DND-41 (cell line): ENCODE measurements around the gene XRCC6.

Experiments used
- ATAC-seq: fragments of 200-7000 bp; cut with Tn5 transposase; 3 replicates; pipeline ENCODE4 v1.9.1; 2021; ENCODE audit warnings: low read depth; ENCODE audit not compliant: insufficient read depth
- DNase-seq: peaks from one replicate; pipeline ENCODE4 v3.0.0-alpha.2; 2020
- H2AFZ ChIP-seq: 2 replicates; pipeline ENCODE4 v1.6.0; 2012; ENCODE audit warnings: low read depth, low read length
- H3K27ac ChIP-seq: 2 replicates; pipeline ENCODE4 v1.5.1; 2012; ENCODE audit warnings: low read length, inconsistent platforms
- H3K27me3 ChIP-seq: fragments of 200-600 bp; sonication (generic); 2 replicates; pipeline ENCODE4 v1.6.0; 2012; ENCODE audit warnings: low read length, mild to moderate bottlenecking, inconsistent platforms; ENCODE audit not compliant: insufficient read depth, poor library complexity
- H3K36me3 ChIP-seq: 2 replicates; pipeline ENCODE4 v1.5.1; 2012; ENCODE audit warnings: low read length, inconsistent platforms; ENCODE audit not compliant: insufficient read depth
- H3K4me1 ChIP-seq: 2 replicates; pipeline ENCODE4 v1.5.1; 2012; ENCODE audit warnings: mild to moderate bottlenecking, low read length; ENCODE audit not compliant: insufficient read depth
- H3K4me2 ChIP-seq: 2 replicates; pipeline ENCODE4 v1.6.0; 2012; ENCODE audit warnings: mild to moderate bottlenecking, moderate library complexity, low read length, inconsistent platforms; ENCODE audit not compliant: insufficient read depth
- H3K4me3 ChIP-seq, 2 experiments: fragments of 200-600 bp in 1 of 2; shearing (Covaris generic) in 1 of 2; 2 replicates each; pipeline ENCODE4 v1.5.1; 2012 to 2016; ENCODE audit warnings: inconsistent platforms in 2 of 2, low read length in 2 of 2, mild to moderate bottlenecking in 2 of 2, low read depth in 1 of 2, moderate library complexity in 1 of 2
- H3K79me2 ChIP-seq: 2 replicates; pipeline ENCODE4 v1.6.0; 2012; ENCODE audit warnings: low read length, inconsistent platforms; ENCODE audit not compliant: insufficient read depth
- H3K9ac ChIP-seq: 2 replicates; pipeline ENCODE4 v1.6.0; 2012; ENCODE audit warnings: low read depth, mild to moderate bottlenecking, inconsistent platforms, low read length, moderate library complexity
- H3K9me3 ChIP-seq: 2 replicates; pipeline ENCODE4 v1.5.1; 2012; ENCODE audit warnings: low read length, moderate library complexity, mild to moderate bottlenecking, inconsistent platforms; ENCODE audit not compliant: insufficient read depth, severe bottlenecking
- H4K20me1 ChIP-seq: 2 replicates; pipeline ENCODE4 v1.6.0; 2012; ENCODE audit warnings: low read length; ENCODE audit not compliant: insufficient read depth
- EZH2 ChIP-seq: IDR thresholded peaks from 3 replicates; pipeline ENCODE4 v1.6.1; 2012; ENCODE audit warnings: borderline replicate concordance, low read depth, mild to moderate bottlenecking, moderate library complexity, low read length, inconsistent platforms; ENCODE audit not compliant: severe bottlenecking
- TF ChIP-seq, protein P1 (sequence below): IDR thresholded peaks from 2 replicates; pipeline ENCODE4 v1.5.1; 2012; ENCODE audit warnings: borderline replicate concordance, low read length, moderate library complexity, mild to moderate bottlenecking; ENCODE audit not compliant: poor library complexity, severe bottlenecking; ENCODE audit errors: extremely low read depth

XRCC6 gene

DNA sequence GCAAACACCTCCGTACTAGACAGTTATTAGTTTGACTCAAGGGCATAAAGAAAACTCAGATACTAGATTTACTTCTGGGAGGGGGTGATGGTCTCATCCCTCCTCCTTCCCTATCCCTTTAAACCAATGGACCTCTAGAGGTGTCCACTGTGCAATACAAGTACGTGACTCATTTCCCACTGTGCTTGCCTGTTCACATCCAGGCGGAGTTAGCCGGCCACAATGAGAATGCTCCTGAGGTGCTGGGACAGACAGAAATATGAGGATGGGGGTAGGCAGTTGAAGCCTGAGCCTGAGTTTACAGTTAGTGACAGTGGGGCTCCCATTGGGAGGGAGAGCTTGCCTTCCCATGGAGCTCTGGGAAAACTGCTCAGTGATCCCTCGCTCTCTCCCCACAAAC, 23.0 kb upstream of the XRCC6 start:
- no peaks in the 10 kb centered on the region for H3K79me2 ChIP-seq
- H2AFZ ChIP-seq: no peak overlapping the region
- no peak overlapping the region for H3K27ac ChIP-seq
- DNase-seq: no peak
- H3K36me3 ChIP-seq: peaks cover 16% of the 10 kb centered on the region
- H3K4me3 ChIP-seq: no peak overlapping the region
- H3K4me1 ChIP-seq: no peaks in the 10 kb centered on the region
- peaks cover 30% of the 10 kb centered on the region for H4K20me1 ChIP-seq
- no peak overlapping the region for H3K4me2 ChIP-seq
- TF ChIP-seq, protein P1, sequence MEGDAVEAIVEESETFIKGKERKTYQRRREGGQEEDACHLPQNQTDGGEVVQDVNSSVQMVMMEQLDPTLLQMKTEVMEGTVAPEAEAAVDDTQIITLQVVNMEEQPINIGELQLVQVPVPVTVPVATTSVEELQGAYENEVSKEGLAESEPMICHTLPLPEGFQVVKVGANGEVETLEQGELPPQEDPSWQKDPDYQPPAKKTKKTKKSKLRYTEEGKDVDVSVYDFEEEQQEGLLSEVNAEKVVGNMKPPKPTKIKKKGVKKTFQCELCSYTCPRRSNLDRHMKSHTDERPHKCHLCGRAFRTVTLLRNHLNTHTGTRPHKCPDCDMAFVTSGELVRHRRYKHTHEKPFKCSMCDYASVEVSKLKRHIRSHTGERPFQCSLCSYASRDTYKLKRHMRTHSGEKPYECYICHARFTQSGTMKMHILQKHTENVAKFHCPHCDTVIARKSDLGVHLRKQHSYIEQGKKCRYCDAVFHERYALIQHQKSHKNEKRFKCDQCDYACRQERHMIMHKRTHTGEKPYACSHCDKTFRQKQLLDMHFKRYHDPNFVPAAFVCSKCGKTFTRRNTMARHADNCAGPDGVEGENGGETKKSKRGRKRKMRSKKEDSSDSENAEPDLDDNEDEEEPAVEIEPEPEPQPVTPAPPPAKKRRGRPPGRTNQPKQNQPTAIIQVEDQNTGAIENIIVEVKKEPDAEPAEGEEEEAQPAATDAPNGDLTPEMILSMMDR: no peak
- TF ChIP-seq EZH2: no peak
- H3K9me3 ChIP-seq: no peaks in the 10 kb centered on the region
- H3K27me3 ChIP-seq: no peaks in the 10 kb centered on the region
- no peak for ATAC-seq
- no peak overlapping the region for H3K9ac ChIP-seq

- H2AFZ ChIP-seq: no peak overlapping the region
- no peak for DNase-seq
- no peaks in the 10 kb centered on the region for H3K9me3 ChIP-seq
- no peaks in the 10 kb centered on the region for H3K79me2 ChIP-seq
- no peak overlapping the region for H3K9ac ChIP-seq
- H3K4me2 ChIP-seq: no peak overlapping the region
- H3K27me3 ChIP-seq: no peaks in the 10 kb centered on the region
- no peak overlapping the region for H3K27ac ChIP-seq
- H3K4me3 ChIP-seq: no peak overlapping the region
- peaks cover 18% of the 10 kb centered on the region for H3K36me3 ChIP-seq
- H3K4me1 ChIP-seq: no peaks in the 10 kb centered on the region
- TF ChIP-seq, protein P1: no peak
- no peak for TF ChIP-seq EZH2
- ATAC-seq: no peak
- H4K20me1 ChIP-seq: peaks cover 36% of the 10 kb centered on the region
These were observed 22.0 kb upstream of the XRCC6 start for GRCh38 chr22:41598891-41599635.

- H3K4me3 ChIP-seq: no peak overlapping the region
- no peak for DNase-seq
- no peak for ATAC-seq
- no peaks in the 10 kb centered on the region for H3K79me2 ChIP-seq
- peaks cover 27% of the 10 kb centered on the region for H3K36me3 ChIP-seq
- no peaks in the 10 kb centered on the region for H3K4me1 ChIP-seq
- no peaks in the 10 kb centered on the region for H3K27me3 ChIP-seq
- H2AFZ ChIP-seq: no peak overlapping the region
- H3K27ac ChIP-seq: no peak overlapping the region
- H3K4me2 ChIP-seq: no peak overlapping the region
- TF ChIP-seq EZH2: no peak
- TF ChIP-seq, protein P1: no peak
- H3K9ac ChIP-seq: no peak overlapping the region
- H4K20me1 ChIP-seq: peaks cover 52% of the 10 kb centered on the region
- no peaks in the 10 kb centered on the region for H3K9me3 ChIP-seq
These were observed 20.1 kb upstream of the XRCC6 start for GRCh38 chr22:41600976-41601375.
